ENCODE results near the gene BCAS3.
"Not testable (repeated sequence)": the region's sequence is repeated elsewhere in the genome, so short reads cannot be mapped to it uniquely, and the experiment has no call there.

Gene BCAS3

DNA sequence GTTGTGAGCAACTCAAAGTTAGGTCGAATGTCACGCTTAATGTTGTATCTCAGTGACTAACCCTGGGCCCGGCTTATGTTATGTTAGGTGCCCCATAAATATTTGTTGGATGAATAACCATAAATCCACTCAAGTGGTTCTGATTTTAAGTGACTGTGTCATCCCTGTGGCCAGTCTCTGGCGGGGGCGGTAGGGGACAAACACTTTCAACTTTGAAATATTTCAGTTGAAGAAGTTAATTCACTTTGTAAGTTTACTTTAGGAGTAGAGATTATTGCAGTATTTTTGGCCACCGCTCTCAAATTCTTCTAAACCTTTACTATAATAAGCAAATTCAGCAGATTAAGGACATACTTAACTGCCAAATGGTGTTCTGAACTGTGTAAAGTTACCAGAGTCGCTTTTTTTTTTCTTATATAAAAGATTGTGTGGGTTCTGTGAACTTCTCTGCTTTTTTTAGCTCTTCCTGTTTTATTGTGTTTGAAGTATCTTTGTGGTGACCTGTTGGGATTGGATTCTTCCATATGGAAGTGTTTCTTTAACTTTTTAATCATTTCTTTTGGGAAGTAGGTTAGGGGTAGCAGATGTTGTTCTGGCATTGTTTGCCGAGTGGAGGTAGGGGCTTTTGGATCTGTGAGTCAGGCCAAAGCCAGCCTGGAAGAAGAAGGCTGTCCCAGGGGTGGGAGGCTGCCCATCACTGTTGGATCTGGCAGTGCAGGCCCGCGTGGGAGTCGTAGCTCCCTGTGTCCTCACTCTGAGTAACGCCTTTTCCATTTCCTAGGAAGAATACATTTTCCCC lies 660.5 kb downstream of the BCAS3 start:
- no peak for DNase-seq (ENCODE audit: low spot score)

DNA sequence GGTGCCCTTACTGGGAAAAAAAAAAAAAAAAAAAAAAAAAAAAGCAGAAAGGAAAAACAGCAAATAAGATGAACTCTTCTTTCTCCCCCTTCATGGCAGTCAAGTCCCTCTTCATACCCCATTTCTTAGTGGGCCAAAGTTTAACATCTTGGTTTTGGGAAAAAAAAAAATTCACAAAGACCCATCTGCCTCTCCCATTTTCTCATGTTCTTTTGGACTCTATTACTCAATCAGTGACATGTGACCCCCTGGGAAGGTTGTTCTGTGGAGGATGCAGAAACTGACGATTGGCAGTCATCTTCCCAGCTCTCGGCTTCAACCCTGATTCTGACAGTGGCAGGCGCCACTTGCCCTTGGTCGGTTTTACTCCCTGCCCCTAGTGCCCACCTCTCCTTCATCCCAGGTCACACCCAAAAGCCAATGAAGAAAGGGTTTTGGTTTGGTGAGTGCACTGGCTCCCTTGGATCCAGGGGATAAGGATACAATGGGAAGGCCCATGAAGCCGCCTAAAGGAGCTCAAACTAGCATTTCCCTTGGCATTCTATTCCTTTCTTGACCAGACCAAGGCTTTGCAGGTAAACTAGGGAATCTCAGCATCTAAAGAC lies 661.3 kb downstream of the BCAS3 start:
- DNase-seq (ENCODE audit: low spot score): no peak

DNA sequence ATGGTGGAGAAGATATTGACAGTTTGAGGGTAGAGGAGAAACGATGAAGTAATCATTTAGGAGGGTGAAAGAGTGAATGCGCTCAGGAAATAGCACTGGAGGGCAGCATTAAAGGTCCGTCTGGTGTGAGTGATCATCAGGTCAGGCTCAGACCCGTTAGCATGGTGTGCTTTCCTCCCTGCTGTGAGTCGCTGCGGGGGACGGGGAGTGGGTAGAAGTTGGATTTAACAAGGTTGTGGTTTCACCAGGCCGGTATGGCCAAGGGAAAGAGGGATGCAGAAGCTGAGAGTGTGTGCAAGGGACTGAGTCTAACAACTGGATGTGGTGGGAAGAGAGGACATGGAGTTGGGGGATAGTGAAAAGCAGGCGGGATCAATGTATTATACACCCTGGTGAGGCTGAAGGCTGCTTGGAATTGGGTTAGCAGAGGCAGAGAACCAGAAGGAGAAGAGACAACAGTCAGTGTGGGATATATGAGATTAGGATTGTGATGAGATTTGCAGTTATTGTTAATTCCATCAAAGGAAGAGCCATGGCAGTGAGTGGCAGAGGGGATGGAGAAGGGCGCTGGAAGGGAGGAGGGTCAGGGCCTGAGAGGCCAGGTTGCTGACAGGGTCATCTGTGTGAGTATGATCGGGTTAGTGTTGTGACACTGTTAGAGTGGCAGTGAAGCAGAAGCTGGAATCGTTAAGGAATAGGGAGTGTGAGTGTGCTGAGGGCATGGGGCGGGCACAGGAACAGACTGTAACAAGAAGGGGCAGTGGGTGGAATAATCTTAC lies 663.0 kb downstream of the BCAS3 start:
- DNase-seq (ENCODE audit: low spot score): no peak

DNA sequence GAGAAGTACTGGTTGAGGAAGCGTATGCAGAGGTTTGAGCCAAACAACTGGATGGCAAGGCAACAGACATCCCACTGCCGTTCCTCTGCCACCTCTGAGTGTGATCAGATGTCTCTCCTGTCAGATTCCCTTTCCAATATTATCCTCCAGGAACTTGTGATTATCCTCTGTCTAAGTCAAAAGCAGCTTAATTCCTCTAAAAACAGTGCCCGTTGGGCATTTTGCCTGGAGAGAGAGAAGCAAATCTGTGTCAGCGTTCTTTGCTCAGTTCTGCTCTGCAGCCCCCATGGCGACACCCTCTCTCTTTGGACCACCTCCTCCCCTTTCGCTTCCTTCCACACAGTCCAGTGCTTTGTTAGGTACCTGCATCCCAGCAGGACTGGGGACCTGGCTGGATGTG lies 665.9 kb downstream of the BCAS3 start:
- no peak for DNase-seq (ENCODE audit: low spot score)

DNA sequence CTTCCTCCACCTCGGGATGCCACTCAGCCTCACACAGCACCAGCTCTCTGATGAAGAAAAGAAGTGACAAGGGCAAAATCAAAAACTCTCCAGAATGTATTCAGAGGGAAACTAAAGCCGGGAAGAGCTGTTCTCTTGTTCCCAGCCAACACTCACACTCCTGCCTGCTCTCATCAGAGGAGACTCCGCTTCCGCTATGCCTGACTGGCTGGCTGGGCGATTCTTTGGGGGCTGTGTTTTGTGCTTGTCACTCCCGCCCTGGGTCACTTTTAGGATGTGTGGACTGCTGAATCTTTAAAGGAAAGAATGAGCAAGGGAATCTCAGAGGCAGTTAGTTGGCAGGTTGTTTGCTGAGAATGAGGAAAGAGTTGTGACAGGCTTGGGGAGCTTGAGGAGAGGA lies 667.4 kb downstream of the BCAS3 start:
- no peak for DNase-seq (ENCODE audit: low spot score)

DNA sequence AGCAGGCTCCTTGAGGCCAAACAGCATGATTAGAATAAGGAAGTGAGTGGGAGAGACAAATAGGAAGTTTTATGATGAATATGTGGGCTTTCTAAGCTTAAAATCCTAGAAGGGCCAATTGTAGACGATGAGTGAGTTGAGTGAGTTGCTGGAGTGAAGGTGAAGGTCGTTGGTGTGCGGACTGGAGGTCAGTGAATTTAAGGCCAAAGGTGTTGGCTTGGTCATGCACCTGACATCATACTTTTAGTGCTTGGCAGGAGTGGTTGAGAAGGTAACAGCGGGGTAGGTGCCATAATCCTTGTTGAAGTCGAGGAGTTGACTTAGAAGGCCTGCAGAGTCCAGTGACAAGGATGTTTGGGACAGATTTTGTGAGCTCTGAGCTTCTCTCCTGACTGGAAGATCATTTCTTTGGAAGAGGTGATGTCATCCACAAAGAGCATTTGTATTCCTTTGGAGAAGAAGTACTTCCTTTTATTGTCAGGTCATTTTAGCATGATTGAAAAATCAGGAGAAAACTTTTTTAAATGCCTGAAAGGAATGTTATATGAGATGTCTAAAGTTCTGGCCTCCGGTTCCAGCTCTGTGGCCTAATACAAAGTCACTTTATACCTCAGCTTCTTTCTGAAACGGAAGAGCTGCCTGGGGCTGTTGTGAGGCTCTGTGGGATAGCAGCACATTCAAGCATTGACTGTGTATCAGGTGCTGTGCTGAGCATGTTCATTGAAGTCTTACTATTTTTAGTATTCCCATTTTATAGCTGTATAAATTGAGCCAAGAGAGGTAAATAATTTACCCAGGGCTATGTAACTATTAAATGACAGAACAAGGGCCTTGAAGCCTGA lies 668.4 kb downstream of the BCAS3 start:
- DNase-seq (ENCODE audit: low spot score): no peak

DNA sequence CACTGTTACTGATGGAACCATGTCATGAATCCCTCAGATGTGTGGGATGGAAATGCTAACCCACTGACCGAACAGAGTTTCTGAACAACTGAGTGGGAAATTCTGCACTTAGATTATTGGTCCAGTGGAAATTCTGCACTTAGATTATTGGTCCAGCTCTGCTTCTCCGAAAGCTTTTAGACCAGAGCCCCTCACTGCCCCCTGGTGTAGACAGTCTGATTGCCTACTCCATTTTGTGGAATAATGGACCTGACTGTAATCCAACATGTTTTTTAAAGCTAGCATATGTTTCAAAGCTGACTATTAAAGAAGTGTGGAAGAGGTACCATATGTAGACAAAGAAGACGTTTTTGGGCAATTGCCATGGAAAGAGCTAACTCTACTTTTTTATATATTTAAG lies 671.7 kb downstream of the BCAS3 start:
- no peak for DNase-seq (ENCODE audit: low spot score)

DNA sequence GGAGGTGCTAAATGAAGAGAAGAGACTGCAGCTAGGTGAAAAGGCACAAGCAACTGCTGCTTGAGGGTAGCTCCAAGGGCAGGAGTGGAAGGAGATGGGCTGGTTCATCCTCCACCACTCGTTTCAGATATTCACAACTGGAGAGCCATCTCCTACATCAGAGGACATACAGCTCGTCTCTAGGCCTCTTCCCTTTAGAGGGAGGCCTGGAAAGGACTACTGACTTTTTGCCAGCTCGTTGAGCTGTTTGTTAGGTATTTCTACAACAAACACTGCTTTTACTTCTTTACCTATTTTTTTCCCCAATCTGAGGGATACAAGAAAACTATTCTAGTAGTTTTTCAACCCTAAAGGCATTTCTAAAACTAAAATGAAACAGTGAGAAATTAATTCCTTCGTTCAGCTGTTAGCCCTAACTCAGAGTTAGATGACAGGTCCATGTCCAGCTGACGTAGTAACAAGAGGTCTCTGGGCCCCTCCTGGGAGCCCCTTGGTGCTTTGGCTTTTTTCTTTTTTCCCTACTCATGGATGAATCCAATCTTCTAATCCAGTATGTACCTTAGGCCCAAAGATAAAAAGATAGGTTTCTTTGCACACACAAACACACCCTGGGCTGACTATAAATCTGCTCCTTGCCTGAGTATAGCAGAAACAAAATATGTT lies 674.2 kb downstream of the BCAS3 start:
- no peak for DNase-seq (ENCODE audit: low spot score)

DNA sequence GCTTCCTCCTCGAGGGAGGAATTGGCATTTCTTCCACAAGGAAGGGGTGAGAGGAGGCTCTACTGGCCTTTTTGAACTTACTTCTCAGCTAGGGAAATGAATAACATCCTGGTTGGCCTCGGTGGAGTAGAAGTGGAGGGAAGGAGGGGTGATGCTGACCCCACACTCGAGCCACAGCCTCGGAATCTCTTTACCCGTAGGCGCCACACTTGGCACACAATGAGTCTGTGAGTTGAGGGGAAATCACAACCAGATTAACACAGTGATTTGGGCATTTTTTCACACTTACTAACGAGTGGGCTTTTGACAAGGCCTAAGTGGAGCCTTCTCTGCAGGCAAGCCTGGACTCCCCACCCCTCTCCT lies 674.7 kb downstream of the BCAS3 start:
- no peak for DNase-seq (ENCODE audit: low spot score)

DNA sequence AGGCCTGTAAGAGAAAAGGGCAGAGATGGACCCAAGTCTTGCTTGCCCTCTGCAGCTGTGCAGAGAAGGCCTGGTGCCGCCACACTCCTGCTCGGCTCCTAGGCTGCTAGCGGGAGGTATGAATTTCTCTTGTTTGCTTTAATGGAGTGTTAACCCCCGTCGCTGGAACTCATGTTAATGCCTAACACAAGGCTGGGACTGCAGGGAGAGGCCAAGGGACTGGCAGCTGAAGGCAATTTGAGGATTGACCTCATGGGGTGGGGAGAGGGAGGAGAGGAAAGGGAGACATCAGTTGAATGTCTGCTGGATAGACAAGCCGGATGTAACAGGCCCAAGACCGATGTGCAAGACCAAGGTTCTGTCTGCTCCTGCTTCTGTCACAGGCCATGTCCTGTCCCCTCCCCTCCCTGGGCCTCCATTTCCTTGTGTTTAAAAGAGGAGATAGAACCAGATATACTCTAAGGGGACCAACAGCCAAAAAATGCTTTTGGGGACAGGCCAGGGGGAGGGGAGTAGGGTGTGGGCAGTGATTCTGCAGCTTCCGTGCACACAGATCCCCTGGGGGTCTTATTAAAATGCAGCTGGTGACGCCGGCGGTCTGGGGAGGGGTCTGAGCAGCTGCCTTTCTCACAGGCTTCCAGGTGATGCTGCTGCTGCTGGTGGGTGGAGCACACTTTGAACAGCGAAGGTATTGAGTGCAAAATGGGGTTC lies 675.3 kb downstream of the BCAS3 start:
- no peak for DNase-seq (ENCODE audit: low spot score)

DNA sequence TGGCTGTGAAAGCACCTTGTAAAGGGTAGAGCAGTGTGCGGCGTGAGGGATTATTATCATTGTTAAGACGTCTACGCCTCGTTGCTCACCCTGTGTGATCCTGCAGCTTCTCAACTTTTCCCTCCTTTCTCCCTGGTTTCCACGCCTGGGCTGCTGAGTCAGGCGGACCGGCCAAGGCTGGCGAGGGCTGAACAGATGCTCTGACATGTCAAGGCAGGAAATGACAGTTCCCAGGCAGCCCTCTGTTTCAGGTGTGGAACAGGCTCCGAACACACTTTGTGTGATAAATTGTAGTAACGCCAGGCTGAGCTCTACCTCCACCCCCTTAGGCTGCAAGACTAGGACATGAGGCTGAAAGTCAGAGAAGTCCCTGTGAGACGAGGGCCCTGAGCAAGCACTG lies 676.0 kb downstream of the BCAS3 start:
- DNase-seq (ENCODE audit: low spot score): no peak

DNA sequence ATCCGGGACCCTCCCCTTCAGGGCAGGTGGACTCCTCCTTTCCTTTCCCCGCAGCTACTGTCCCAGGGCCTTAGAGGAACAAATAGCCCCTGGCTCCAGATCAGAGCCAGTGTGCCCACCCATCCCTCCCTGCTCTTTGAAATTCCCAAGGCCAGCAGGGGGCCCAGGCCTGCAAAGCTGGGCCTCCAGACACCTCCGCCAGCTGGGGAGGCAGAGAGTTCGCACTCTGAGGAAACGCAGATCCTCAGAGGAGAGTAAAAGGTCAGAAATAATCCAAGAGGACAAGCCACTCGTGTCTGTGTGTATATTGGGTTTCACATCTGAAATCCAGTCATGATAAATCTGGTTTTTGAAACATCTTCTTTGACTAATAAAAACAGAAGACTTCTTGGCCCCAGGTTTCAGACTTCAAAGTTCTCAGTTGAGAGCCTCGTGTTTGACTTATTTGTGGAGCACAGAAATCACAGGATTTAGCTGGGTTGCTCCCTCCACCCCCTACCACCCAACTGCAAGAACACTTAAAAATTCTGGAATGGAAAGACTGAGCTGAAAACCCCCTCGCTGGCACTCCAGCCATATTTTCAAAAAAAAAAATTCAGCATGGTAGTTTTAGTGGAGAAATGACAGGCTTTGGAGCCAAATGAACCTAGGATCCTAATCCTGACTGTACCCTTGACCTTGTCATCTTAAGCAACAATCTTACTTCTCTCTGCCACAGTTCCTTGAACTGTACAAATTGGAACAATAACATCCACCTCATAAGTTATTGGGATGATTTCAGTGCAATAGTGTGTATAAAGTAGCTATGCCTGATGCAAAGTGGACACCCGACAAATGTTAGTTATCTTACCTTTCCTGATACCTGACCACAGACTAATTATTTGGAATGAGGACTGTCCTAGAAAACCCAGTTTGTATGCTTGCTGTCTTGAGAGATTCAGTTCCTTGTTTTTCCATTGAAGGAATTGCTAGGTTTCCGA lies 677.5 kb downstream of the BCAS3 start:
- no peak for DNase-seq (ENCODE audit: low spot score)

DNA sequence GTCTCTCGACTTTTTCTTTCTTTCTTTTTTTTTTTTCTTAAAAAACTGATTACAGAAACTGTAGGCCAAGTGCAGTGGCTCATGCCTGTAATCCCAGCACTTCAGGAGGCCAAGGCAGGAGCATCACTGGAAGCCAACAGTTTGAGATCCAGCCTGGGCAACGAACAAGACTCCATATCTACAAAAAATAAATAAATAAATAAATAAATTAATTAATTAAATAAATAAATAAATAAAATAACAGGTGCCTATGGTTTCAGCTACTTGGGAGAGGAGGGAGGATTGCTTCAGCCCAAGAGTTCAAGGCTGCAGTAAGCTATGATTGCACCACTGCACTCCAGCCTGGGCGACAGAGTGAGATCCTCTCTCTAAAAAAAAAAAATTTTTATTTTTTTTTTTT lies 679.4 kb downstream of the BCAS3 start:
- not testable (repeated sequence) for DNase-seq (ENCODE audit: low spot score)

DNA sequence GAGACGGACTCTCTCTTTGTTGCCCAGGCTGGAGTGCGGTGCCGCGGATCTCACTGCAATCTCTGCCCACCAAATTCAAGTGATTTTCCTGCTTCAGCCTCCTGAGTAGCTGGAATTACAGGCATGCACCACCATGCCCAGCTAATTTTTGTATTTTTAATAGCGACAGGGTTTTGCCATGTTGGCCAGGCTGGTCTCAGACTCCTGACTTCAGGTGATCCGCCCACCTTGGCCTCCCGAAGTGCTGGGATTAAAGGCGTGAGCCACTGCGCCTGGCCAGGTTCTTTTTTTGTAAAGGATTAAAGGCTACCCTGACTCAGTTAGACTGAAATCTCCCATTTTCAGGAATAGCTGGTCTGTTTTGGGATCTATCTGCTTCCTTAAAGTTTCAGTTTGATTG lies 681.9 kb downstream of the BCAS3 start:
- DNase-seq (ENCODE audit: low spot score): not testable (repeated sequence)

DNA sequence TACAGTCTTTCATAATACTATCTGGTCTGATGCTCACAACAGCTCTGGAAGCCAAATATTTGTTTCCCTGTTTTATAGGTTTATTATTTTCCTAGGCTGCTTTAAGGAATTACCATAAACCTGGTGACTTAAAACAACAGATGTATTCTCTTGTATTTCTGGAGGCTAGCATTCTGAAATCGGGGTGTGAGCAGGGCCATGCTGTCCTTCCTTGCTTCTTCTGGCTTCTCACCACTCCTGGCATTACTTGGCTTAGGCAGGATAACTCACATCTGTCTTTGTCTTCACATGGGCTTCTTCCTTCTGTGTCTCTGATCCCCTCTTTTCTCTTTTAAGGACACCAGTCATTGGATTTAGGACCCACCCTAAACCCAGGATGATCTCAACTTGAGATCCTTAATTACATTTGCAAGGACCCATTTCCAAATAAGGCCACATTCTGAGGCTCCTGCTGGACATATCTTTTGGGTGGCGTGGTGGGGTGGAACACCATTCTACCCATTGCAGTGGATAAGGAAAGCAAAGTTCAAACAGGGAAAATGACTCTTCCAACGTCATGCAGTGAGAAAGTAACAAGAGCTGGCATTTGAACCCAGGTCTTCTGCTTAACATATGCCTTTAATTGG lies 682.8 kb downstream of the BCAS3 start:
- DNase-seq (ENCODE audit: low spot score): no peak

DNA sequence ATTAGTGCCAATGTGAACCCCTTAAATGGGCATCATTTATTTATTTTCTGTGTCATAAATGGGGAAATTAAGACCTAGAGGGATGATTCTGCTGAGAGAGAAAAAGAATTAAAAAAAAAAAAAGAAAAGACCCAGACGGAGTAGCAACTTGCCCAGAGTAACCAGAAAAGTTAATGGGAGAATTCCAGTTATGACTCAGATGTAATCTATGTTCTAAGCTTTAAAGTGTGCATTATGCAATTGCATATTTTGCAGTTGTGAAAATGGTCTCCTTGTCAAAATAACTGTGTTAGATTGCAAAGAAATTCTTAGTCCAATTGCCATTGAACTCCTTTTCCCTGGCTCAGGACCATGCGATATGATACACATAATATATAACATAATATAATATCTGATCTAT lies 683.4 kb downstream of the BCAS3 start:
- no peak for DNase-seq (ENCODE audit: low spot score)

DNA sequence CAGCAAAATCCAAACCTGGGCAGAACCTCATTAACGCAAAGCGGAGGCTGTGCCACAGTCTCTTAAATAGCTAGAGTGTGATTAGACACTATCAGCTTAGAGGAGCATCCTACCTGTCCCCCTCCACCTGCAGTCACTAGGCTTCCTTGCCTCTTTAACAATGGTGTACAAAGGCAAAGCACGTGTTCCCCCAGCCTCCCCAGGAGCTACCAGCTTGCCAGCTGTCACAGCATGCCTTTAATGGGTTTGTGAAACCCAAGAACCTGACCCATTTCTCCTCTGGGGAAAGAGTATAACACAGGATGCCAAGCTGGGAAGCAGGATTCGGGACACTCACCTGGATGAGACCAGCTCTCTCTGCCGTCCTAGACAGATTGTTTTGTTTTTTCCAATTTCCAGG lies 684.7 kb downstream of the BCAS3 start:
- no peak for DNase-seq (ENCODE audit: low spot score)

DNA sequence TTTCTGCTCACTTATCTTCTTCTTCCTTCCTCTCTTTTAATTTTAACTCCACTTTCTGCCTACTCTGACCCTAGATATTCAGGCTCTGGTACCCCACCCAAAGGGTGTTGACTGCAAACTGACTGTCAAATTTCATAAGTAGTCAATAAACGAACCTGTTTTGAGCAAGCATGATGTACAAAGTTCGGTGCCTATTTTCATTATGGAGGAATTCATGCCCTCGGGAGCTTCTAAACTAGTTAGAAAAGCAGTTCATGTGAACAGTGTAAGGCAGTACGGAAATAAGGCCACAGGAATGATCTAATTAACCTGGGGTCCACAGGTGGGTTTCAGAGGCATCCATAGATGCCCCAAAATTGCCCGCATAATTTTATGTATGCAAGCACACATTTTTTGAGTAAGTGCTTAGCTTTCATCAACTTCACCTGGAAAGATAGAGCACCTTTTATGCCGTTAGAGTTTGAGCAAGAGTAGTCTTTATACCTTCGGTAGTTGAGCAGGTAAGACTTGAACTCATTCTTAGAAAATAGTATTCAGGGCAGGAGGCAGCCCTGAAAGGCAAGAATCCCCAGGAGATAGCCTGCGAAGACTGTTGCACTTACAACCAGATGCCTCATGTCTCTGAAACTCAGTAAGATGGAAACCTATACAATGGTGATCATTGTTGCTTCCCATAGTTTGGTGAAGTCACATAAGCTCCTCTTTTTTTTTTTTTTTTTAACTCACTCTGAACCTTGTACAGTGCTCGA lies 685.4 kb downstream of the BCAS3 start:
- DNase-seq (ENCODE audit: low spot score): no peak
